Right lobe of liver (tissue), 4 donors: ENCODE measurements around the gene ADGRG6.

Experiments
- POLR2A ChIP-seq: fragments of 450-650 bp; IDR thresholded peaks from one replicate; pipeline ENCODE4 v1.6.1; 2017; ENCODE audit warnings: antibody characterized with exemption, mild to moderate bottlenecking
- TF ChIP-seq, protein P1 (sequence below), 4 donors: fragments of 200-600 bp in 3 of 4; fragments of 450-650 bp in 1 of 4; IDR thresholded peaks; one replicate each; pipeline versions ENCODE4 v1.5.1 to v1.8.0; 2016 to 2022; ENCODE audit warnings: antibody characterized with exemption in 4 of 4, mild to moderate bottlenecking in 2 of 4
- donor health status: DM: no; HTN: no; CAD: no.
- donor health status: DM: no; HTN: no; CAD: no.
- donor health status: DM: no; HTN: yes; CAD: no.

DNA sequence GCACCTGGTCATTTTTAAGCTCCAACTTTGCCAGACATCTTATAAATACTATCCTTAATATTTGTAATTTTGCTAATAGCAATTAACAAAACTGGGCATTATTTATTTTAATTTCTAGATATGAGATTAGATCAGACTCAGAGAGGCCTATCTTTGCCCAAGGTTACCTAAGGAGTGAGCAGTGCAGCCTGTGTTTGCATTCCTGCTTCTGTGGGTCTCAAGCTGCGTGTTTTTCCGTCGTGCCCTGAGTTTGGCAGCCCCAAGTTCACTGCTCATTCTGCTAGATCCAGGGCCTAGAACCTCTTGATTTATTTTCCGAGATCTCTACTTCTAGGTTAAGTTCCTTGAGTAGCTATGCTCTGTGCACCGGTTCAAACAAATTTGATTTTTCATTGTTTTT lies 11.0 kb upstream of the ADGRG6 start:
- TF ChIP-seq, protein P1, sequence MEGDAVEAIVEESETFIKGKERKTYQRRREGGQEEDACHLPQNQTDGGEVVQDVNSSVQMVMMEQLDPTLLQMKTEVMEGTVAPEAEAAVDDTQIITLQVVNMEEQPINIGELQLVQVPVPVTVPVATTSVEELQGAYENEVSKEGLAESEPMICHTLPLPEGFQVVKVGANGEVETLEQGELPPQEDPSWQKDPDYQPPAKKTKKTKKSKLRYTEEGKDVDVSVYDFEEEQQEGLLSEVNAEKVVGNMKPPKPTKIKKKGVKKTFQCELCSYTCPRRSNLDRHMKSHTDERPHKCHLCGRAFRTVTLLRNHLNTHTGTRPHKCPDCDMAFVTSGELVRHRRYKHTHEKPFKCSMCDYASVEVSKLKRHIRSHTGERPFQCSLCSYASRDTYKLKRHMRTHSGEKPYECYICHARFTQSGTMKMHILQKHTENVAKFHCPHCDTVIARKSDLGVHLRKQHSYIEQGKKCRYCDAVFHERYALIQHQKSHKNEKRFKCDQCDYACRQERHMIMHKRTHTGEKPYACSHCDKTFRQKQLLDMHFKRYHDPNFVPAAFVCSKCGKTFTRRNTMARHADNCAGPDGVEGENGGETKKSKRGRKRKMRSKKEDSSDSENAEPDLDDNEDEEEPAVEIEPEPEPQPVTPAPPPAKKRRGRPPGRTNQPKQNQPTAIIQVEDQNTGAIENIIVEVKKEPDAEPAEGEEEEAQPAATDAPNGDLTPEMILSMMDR (IDR thresholded peaks at IDR 0.05), result no peak
- TF ChIP-seq POLR2A, result no peak
